Measurements from ENCODE around the gene NR5A2.
A peak's percentile ranks its signal among the peaks of the same experiment; 100 is the strongest.

Gene NR5A2

GRCh38 chr1:200116324-200116723 is 88.8 kb downstream of the NR5A2 start:
- TF ChIP-seq, protein P1, sequence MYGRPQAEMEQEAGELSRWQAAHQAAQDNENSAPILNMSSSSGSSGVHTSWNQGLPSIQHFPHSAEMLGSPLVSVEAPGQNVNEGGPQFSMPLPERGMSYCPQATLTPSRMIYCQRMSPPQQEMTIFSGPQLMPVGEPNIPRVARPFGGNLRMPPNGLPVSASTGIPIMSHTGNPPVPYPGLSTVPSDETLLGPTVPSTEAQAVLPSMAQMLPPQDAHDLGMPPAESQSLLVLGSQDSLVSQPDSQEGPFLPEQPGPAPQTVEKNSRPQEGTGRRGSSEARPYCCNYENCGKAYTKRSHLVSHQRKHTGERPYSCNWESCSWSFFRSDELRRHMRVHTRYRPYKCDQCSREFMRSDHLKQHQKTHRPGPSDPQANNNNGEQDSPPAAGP (tag by site-specific recombination; IDR thresholded peaks at IDR 0.05): no peak
- no peak for TF ChIP-seq ZNF677 (tag by site-specific recombination; IDR thresholded peaks at IDR 0.05)
- TF ChIP-seq ZNF121 (tag by site-specific recombination; IDR thresholded peaks at IDR 0.05): no peak
- no peak for TF ChIP-seq HOXA7 (CRISPR knock-in tag; IDR thresholded peaks at IDR 0.05; ENCODE audit: borderline replicate concordance)
- TF ChIP-seq ZFP37 (tag by site-specific recombination; IDR thresholded peaks at IDR 0.05): no peak
- TF ChIP-seq ZBTB1 (tag by site-specific recombination; IDR thresholded peaks at IDR 0.05): no peak
- TF ChIP-seq ZNF837 (tag by site-specific recombination; IDR thresholded peaks at IDR 0.05): no peak
- no peak for TF ChIP-seq PBX3 (CRISPR knock-in tag; IDR thresholded peaks at IDR 0.05)
- no peak for TF ChIP-seq ZNF404 (tag by site-specific recombination; IDR thresholded peaks at IDR 0.05)
- TF ChIP-seq ZNF214 (tag by site-specific recombination; IDR thresholded peaks at IDR 0.05; ENCODE audit: borderline replicate concordance): no peak
- no peak for TF ChIP-seq TCF7L2 (IDR thresholded peaks at IDR 0.05; ENCODE audit: borderline replicate concordance, low read depth, low read length)
- TF ChIP-seq KLF9 (tag by site-specific recombination; IDR thresholded peaks at IDR 0.05; ENCODE audit: low read depth): no peak
- TF ChIP-seq ZNF654 (tag by site-specific recombination; IDR thresholded peaks at IDR 0.05; ENCODE audit: low read depth): no peak
- no peak for TF ChIP-seq ZSCAN23 (tag by site-specific recombination; IDR thresholded peaks at IDR 0.05)
- TF ChIP-seq ZNF10 (tag by site-specific recombination; IDR thresholded peaks at IDR 0.05): no peak
- no peak for TF ChIP-seq ZNF202 (tag by site-specific recombination; IDR thresholded peaks at IDR 0.05; ENCODE audit: borderline replicate concordance)
- ChIA-PET POLR2A (no interaction called here), CTCF (interaction anchor here (1.5 kb wide), 1 partner anchor 23 kb away, joined by 3 read pairs; no protein-coding TSS in a partner anchor)
- H3K36me3 ChIP-seq (ENCODE audit: control insufficient read depth in 2 of 2, insufficient read depth in 1 of 2, low read length in 2 of 2): no peaks in the 10 kb centered on the region
- H3K27ac ChIP-seq (ENCODE audit: extremely low read depth, low read depth, low read length): no peak overlapping the region
- H3K9me3 ChIP-seq (ENCODE audit: control insufficient read depth, insufficient read depth, low read depth, low read length): no peaks in the 10 kb centered on the region
- H3K4me3 ChIP-seq (ENCODE audit: low read depth, low read length): no peak overlapping the region
- H3K4me1 ChIP-seq (ENCODE audit: control insufficient read depth, insufficient read depth, low read length): no peaks in the 10 kb centered on the region

GRCh38 chr1:200118779-200119505 is 91.4 kb downstream of the NR5A2 start:
- Histone ChIP-seq H3K4me3 (ENCODE audit: low read depth, low read length) (no peak overlapping the region), H3K27ac (ENCODE audit: extremely low read depth, low read depth, low read length) (no peak overlapping the region), H3K36me3 (ENCODE audit: control insufficient read depth in 2 of 2, insufficient read depth in 1 of 2, low read length in 2 of 2) (no peaks in the 10 kb centered on the region), H3K9me3 (ENCODE audit: control insufficient read depth, insufficient read depth, low read depth, low read length) (no peaks in the 10 kb centered on the region), H3K4me1 (ENCODE audit: control insufficient read depth, insufficient read depth, low read length) (no peaks in the 10 kb centered on the region)
- ChIA-PET CTCF (interaction anchor here (0.7 kb wide), 1 partner anchor 213 kb away, joined by 5 read pairs; no protein-coding TSS in a partner anchor), POLR2A (no interaction called here)
- TF ChIP-seq, protein P2, sequence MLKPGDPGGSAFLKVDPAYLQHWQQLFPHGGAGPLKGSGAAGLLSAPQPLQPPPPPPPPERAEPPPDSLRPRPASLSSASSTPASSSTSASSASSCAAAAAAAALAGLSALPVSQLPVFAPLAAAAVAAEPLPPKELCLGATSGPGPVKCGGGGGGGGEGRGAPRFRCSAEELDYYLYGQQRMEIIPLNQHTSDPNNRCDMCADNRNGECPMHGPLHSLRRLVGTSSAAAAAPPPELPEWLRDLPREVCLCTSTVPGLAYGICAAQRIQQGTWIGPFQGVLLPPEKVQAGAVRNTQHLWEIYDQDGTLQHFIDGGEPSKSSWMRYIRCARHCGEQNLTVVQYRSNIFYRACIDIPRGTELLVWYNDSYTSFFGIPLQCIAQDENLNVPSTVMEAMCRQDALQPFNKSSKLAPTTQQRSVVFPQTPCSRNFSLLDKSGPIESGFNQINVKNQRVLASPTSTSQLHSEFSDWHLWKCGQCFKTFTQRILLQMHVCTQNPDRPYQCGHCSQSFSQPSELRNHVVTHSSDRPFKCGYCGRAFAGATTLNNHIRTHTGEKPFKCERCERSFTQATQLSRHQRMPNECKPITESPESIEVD (tag by site-specific recombination; IDR thresholded peaks at IDR 0.05): peak; percentile 92
- TF ChIP-seq TRIM28 (IDR thresholded peaks at IDR 0.05; ENCODE audit: borderline replicate concordance, low read length) (no peak), ZNF19 (tag by site-specific recombination; IDR thresholded peaks at IDR 0.05; ENCODE audit: low read depth) (no peak), ZNF221 (tag by site-specific recombination; IDR thresholded peaks at IDR 0.05; ENCODE audit: borderline replicate concordance) (no peak), ZNF510 (tag by site-specific recombination; IDR thresholded peaks at IDR 0.05; ENCODE audit: insufficient replicate concordance) (no peak), GLI4 (tag by site-specific recombination; IDR thresholded peaks at IDR 0.05) (no peak), ZNF561 (tag by site-specific recombination; IDR thresholded peaks at IDR 0.05; ENCODE audit: borderline replicate concordance) (0 out of 2 replicates have a peak, but pooled peaks have one; percentile 26), GLIS1 (tag by site-specific recombination; IDR thresholded peaks at IDR 0.05) (peak; percentile 51; the same call in 1 of the 2 replicates), OSR2 (tag by site-specific recombination; IDR thresholded peaks at IDR 0.05) (peak; percentile 86)
- TF ChIP-seq, protein P3, sequence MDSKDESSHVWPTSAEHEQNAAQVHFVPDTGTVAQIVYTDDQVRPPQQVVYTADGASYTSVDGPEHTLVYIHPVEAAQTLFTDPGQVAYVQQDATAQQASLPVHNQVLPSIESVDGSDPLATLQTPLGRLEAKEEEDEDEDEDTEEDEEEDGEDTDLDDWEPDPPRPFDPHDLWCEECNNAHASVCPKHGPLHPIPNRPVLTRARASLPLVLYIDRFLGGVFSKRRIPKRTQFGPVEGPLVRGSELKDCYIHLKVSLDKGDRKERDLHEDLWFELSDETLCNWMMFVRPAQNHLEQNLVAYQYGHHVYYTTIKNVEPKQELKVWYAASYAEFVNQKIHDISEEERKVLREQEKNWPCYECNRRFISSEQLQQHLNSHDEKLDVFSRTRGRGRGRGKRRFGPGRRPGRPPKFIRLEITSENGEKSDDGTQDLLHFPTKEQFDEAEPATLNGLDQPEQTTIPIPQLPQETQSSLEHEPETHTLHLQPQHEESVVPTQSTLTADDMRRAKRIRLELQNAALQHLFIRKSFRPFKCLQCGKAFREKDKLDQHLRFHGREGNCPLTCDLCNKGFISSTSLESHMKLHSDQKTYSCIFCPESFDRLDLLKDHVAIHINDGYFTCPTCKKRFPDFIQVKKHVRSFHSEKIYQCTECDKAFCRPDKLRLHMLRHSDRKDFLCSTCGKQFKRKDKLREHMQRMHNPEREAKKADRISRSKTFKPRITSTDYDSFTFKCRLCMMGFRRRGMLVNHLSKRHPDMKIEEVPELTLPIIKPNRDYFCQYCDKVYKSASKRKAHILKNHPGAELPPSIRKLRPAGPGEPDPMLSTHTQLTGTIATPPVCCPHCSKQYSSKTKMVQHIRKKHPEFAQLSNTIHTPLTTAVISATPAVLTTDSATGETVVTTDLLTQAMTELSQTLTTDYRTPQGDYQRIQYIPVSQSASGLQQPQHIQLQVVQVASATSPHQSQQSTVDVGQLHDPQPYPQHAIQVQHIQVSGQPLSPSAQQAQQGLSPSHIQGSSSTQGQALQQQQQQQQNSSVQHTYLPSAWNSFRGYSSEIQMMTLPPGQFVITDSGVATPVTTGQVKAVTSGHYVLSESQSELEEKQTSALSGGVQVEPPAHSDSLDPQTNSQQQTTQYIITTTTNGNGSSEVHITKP (tag by site-specific recombination; IDR thresholded peaks at IDR 0.05): no peak

Data from HEK293 (cell line).